GM12801 (cell line): ENCODE results near the gene KCTD19.

ENCODE experiments used
- TF ChIP-seq, protein P1 (sequence below): IDR thresholded peaks from one replicate; pipeline ENCODE4 v1.5.1; 2011; ENCODE audit warnings: control low read depth; ENCODE audit not compliant: insufficient read length; ENCODE audit errors: extremely low read depth

Gene KCTD19

DNA sequence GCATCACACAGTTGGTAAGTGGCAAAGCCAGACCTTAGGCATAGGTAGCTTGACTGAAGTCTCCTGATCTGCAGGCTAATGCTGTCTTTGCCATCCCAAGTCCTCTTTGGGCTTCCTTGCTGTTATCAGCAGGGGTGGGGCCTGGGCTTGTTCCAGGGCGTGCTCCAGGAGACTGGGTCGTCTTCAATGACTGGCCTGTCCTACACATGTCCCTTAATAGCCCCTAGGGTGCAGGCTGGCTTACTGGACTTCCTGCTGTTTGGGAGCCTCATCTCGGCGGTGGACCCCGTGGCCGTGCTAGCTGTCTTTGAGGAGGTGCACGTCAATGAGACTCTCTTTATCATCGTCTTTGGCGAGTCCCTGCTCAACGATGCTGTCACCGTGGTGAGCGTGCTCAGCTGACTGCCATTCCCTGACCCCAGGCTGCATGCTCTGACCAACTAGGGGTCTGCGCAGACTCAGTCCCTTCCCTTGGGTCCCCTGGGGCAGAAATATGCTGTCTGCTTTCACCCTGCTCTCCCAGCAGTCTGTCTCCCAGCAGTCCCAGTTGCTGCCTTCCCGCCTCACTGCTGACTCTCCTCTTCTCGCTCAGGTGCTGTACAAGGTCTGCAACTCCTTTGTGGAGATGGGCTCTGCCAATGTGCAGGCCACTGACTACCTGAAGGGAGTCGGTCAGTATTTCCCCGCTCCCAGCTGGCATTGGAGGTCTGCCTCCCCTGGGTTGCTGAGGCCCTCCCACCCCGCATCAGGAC is 71.6 kb downstream of the KCTD19 start:
- TF ChIP-seq, protein P1, sequence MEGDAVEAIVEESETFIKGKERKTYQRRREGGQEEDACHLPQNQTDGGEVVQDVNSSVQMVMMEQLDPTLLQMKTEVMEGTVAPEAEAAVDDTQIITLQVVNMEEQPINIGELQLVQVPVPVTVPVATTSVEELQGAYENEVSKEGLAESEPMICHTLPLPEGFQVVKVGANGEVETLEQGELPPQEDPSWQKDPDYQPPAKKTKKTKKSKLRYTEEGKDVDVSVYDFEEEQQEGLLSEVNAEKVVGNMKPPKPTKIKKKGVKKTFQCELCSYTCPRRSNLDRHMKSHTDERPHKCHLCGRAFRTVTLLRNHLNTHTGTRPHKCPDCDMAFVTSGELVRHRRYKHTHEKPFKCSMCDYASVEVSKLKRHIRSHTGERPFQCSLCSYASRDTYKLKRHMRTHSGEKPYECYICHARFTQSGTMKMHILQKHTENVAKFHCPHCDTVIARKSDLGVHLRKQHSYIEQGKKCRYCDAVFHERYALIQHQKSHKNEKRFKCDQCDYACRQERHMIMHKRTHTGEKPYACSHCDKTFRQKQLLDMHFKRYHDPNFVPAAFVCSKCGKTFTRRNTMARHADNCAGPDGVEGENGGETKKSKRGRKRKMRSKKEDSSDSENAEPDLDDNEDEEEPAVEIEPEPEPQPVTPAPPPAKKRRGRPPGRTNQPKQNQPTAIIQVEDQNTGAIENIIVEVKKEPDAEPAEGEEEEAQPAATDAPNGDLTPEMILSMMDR = no peak

DNA sequence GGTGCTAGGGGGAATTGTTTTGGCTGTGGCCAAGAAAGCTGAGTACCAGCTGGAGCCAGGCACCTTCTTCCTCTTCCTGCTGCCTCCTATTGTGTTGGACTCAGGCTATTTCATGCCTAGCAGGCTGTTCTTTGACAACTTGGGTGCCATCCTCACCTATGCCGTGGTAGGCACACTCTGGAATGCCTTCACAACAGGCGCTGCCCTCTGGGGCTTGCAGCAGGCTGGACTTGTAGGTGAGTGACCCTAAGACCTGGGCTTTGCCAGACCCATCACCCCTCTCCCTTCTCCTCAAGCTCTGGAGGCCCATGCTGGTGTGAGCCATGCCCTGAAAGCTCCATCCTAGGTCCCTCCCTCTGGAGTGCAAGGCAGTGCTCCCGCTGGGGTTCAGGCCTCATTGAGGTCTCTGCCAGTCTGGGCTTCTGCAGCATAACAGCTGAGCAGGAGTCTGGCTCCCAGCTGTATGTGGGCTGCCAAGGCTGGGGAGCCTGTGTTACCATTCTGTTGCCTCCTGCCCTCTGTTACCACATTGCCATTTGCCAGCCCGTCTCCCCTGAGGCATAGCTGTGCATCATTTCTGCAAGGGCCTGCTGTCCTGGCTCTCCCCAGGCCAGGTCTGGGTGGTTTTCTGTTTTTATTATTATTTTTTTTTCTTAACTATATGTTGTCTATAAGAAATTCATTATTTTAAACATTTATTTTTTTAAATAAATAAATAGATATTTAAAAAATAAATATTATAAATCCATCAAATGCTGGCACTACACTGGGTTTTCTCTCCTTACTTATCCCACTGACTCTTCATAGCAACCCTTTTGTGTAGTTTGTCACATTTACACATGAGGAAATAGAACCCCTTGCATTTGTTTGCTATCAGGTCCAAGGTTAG is 73.7 kb downstream of the KCTD19 start:
- TF ChIP-seq, protein P1 = no peak

DNA sequence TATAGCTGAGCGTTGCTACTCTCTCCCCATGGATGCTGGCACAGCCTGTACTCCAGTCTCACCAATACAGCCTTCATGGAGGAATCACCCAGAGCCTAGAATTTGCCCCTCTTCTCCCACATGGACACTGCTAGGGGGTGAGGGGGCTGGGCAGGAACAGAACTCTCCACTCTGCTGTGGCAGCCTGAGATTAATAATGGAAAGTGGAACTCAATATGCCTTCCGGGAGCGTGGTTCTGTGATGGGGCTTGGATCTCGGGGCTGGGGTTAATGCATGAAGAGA is 76.6 kb downstream of the KCTD19 start:
- TF ChIP-seq, protein P1 = no peak

DNA sequence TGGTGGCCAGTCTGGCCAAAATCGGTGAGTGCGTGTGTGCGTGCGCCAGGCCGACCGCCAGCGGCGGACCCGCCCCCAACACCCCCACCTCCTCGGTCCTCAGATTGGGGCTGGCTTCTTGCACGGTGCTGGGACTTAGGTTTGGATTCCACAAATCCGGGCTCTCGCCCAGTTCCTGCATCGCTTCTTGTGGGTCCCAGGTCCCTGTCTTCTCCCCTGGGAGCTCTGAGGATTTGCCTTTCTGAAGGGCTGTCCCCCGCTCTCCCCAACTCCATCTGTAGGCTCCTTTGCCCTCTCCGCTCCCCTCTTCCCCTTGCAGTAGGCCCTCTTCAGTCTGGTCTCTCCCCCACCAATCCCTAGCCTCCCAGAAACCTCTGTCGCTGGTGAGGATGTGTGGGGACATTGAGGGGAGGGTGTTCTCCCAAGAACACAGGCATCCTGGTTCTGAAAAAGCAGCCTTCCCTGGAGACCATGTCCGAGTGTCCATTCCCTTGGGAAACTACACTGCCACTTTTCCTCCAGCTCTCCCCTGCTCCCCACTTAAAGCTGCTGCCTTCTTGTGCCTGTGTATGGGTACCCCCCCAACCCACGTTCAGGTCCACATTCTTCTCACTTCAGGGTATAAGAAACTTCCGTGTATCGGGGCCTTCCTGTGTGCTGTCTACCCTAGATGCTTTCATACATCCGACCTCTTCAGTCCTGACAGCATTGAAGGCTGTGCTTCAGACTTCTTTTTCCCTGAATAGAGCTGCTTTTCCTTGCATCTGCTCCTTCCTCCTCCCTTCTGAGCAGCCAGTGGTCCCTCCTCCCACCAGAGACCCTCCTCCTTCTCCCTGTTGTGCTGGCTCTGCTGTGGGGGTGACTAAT is 77.1 kb downstream of the KCTD19 start:
- TF ChIP-seq, protein P1 = no peak

DNA sequence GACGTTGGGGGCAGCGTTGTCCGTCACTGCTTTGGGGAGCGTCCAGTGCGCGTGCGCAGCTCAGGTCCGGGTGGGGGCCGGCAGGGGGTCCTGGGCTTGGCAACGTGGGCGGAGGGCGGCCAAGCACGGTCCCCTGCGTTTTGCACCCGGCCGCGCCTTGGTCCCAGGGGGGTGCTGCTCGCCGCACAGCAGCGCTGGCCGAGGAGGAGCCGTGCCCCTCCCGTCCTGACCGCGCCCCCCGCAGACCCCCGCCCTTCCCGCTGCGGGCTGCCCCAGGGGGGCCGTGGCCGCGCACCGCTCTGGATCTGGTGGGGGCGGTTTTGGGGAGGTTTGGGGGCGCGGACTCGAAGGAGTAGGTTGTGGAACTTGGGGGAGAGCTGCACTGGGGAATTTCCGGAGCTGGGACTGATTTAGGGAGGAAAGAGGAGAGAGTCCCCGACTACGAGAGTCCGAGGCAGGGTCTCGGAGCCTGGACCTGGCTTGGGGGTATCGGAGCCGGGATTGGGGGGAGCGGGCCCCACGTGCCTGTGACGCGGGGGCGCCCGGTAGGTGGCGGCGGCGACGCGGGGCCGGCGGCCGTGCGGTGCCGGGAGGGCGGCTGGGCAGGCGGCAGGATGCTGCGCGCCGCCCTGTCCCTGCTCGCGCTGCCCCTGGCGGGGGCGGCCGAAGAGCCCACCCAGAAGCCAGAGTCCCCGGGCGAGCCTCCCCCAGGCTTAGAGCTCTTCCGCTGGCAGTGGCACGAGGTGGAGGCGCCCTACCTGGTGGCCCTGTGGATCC is 78.0 kb downstream of the KCTD19 start, which contains the start of gene SLC9A5:
TSS of gene SLC9A5 (plus strand) at position 579 of the 777 bp plus-strand sequence. CDS start at position 615, 36 bp downstream.
- TF ChIP-seq, protein P1 = no peak

DNA sequence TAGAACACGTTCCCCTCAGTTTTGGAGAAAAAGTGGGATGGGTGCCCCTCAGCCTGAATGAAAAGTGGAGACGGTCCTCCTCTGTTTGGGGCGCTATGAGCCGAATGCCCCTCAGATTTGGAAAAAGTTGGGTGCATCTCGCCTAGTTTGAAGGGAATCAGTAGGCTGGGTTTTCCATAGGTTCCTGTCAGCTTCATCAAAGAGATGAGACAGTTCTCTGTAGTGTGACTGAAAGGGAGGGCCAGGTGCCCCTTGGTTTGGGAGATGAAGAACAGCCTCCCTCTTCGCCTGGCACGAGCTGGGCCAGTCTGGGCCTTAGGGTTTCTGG is 78.5 kb downstream of the KCTD19 start:
- TF ChIP-seq, protein P1 = no peak
